Measurements from ENCODE around the gene MT1F.

MT1F gene

DNA sequence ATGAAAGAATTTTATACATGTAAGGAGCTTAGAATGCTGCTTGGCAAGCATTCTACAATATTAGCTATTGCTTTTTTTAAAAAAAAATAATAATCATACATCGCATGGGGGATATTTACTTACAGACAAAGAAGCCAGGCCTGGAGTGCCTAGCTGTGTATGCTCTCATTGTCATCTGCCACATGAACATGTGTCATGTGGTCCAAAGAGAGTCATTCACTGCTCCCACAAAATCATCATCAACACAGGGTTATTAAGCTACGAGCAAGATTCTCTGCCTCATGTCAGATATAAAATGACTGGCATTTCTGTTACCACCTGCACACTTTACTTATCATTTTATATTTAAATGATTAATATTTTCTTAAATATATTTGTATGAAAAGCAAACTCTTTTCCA lies 34.1 kb upstream of the MT1F start:
- Histone ChIP-seq H3K27ac (no peak overlapping the region), H3K4me1 (ENCODE audit: control insufficient read depth in 1 of 2, insufficient read depth in 1 of 2, low read depth in 1 of 2, low read length in 1 of 2) (no peaks in the 10 kb centered on the region), H3K4me3 (ENCODE audit: low read depth in 1 of 2, low read length in 1 of 2) (no peak overlapping the region), H3K36me3 (no peaks in the 10 kb centered on the region), H3K27me3 (peaks cover 99% of the 10 kb centered on the region), H3K9me3 (no peaks in the 10 kb centered on the region)
- TF ChIP-seq, protein P1, sequence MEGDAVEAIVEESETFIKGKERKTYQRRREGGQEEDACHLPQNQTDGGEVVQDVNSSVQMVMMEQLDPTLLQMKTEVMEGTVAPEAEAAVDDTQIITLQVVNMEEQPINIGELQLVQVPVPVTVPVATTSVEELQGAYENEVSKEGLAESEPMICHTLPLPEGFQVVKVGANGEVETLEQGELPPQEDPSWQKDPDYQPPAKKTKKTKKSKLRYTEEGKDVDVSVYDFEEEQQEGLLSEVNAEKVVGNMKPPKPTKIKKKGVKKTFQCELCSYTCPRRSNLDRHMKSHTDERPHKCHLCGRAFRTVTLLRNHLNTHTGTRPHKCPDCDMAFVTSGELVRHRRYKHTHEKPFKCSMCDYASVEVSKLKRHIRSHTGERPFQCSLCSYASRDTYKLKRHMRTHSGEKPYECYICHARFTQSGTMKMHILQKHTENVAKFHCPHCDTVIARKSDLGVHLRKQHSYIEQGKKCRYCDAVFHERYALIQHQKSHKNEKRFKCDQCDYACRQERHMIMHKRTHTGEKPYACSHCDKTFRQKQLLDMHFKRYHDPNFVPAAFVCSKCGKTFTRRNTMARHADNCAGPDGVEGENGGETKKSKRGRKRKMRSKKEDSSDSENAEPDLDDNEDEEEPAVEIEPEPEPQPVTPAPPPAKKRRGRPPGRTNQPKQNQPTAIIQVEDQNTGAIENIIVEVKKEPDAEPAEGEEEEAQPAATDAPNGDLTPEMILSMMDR (IDR thresholded peaks at IDR 0.05): no peak

DNA sequence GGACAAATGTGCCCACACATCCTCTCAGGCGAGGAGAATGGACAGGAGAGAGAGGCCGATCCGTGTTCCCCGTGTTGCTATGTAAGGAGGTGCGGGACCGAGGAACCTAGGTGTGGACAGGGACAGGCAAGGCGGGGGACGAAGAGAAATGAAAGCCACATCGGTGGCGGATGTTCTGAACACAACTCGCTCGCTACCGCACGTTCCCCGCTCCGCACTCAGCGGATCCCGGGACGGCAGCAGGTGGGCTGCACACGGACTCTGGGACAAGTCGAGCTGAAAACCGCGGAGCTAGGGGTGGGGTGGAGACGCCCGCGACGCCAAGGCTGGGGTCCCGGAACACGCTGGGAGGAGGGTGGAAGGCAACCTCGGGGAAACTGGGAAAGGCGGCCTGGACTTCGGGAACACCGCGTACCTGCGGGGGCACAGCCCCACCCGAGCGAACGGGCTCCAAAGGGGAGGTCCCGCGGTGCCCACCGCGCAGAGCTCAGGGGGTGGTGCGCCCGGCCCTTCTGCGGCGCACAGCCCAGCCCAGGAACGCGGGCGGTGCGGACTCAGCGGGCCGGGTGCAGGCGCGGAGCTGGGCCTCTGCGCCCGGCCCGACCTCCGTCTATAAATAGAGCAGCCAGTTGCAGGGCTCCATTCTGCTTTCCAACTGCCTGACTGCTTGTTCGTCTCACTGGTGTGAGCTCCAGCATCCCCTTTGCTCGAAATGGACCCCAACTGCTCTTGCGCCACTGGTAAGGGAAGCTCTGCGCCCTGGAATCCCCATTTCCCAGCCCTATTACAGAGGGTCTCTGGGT lies 32.4 kb upstream of the MT1F start, which contains the start of gene MT1E:
TSS of gene MT1E (plus strand) at position 642 of the 803 bp plus-strand sequence. CDS start at position 713, 71 bp downstream.
- H3K36me3 ChIP-seq: no peaks in the 10 kb centered on the region
- peaks cover 99% of the 10 kb centered on the region for H3K27me3 ChIP-seq
- H3K9me3 ChIP-seq: no peaks in the 10 kb centered on the region
- H3K4me1 ChIP-seq (ENCODE audit: control insufficient read depth in 1 of 2, insufficient read depth in 1 of 2, low read depth in 1 of 2, low read length in 1 of 2): no peaks in the 10 kb centered on the region
- TF ChIP-seq, protein P1 (IDR thresholded peaks at IDR 0.05): no peak
- H3K27ac ChIP-seq: no peak within 1 kb of the TSS
- no peak within 1 kb of the TSS for H3K4me3 ChIP-seq (ENCODE audit: low read depth in 1 of 2, low read length in 1 of 2)

DNA sequence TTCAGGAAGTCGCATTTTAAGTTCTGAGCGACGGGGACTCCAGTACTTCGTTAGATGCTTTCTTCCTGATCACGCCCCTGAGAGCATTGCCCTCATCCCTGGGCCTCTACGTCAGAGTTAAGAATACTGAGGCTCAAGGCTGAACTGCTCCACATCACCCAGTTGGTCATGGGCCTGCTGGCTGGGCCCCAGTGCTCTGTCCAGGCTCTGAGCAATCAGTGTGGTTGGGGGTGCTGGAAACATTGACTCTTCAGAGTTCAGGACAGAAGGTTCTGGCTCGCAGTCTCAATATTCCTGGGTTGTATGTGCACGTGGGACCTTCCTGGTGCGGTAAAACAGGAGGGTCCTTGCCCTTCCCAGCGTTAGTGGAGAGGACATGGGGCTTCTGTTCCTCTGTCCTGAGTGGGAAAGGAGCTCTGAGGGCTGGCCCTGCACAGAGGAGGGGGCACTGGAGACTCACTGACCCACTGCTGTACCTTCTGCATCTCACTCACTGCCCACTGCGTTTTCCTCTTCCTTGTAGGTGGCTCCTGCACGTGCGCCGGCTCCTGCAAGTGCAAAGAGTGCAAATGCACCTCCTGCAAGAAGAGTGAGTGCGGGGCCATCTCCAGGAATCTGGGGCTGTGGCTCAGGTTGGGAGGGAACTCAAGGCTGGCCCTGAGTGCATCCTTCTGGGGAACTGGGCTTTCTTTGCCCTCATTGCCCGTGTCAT lies 31.7 kb upstream of the MT1F start:
- H3K36me3 ChIP-seq: no peaks in the 10 kb centered on the region
- TF ChIP-seq, protein P1 (IDR thresholded peaks at IDR 0.05): no peak
- no peaks in the 10 kb centered on the region for H3K4me1 ChIP-seq (ENCODE audit: control insufficient read depth in 1 of 2, insufficient read depth in 1 of 2, low read depth in 1 of 2, low read length in 1 of 2)
- no peak overlapping the region for H3K27ac ChIP-seq
- no peak overlapping the region for H3K4me3 ChIP-seq (ENCODE audit: low read depth in 1 of 2, low read length in 1 of 2)
- peaks cover 99% of the 10 kb centered on the region for H3K27me3 ChIP-seq
- H3K9me3 ChIP-seq: no peaks in the 10 kb centered on the region

DNA sequence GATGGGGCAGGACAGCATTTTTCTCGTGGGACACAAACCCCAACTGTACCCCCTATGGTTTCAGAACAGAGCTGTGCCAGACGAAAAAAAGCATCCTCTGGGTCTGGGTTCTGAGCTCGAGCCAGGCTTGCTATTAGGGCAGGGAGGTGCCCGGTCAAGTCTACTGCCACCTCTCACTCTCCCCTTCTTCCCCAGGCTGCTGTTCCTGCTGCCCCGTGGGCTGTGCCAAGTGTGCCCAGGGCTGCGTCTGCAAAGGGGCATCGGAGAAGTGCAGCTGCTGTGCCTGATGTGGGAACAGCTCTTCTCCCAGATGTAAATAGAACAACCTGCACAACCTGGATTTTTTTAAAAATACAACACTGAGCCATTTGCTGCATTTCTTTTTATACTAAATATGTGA lies 31.1 kb upstream of the MT1F start:
- peaks cover 100% of the 10 kb centered on the region for H3K27me3 ChIP-seq
- no peaks in the 10 kb centered on the region for H3K36me3 ChIP-seq
- H3K4me3 ChIP-seq (ENCODE audit: low read depth in 1 of 2, low read length in 1 of 2): no peak overlapping the region
- no peaks in the 10 kb centered on the region for H3K4me1 ChIP-seq (ENCODE audit: control insufficient read depth in 1 of 2, insufficient read depth in 1 of 2, low read depth in 1 of 2, low read length in 1 of 2)
- no peaks in the 10 kb centered on the region for H3K9me3 ChIP-seq
- no peak overlapping the region for H3K27ac ChIP-seq
- TF ChIP-seq, protein P1 (IDR thresholded peaks at IDR 0.05): no peak

DNA sequence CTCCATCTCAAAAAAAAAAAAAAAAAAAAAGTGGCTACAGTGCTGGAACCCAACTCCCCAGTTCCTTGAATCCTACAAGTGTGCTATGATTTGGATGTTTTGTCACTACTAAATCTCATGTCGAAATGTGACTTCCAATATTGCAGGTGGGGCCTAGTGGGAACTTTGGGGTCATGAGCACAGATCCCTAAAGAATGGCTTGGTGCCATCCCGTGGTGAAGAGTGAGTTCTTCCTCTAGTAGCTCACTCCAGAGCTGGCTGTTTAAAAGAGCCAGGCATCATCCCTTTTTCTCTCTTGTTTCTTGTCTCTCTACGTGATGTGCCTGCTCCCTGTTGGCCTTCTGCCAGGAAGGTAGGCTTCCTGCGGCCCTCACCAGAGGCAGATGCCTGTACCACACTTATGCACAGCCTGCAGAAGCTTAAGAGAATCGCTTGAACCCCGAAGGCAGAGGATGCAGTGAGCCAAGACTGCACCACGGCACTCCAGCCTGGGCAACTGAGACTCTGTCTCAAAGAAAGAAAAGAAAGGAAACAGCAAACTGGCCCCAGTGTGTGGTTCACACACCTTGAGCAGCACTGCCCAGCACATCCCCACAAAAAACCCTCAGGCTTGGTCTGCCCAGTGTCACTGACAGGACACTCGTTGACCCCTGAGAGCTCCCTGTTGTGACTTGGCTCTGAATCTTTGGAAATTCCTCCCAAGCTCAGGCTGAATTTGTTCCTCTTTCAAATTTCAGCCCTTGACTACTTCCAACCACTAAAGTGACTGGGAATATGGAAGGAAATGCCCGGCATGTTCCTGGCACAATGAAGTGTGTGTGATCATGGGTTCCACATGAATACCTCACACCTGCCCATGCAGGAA lies 29.0 kb upstream of the MT1F start:
- Histone ChIP-seq H3K27ac (no peak overlapping the region), H3K4me3 (ENCODE audit: low read depth in 1 of 2, low read length in 1 of 2) (no peak overlapping the region), H3K36me3 (no peaks in the 10 kb centered on the region), H3K27me3 (peaks cover 100% of the 10 kb centered on the region), H3K9me3 (no peaks in the 10 kb centered on the region), H3K4me1 (ENCODE audit: control insufficient read depth in 1 of 2, insufficient read depth in 1 of 2, low read depth in 1 of 2, low read length in 1 of 2) (no peaks in the 10 kb centered on the region)
- TF ChIP-seq, protein P1 (IDR thresholded peaks at IDR 0.05): no peak

Data from neutrophil (primary cell).